Muscle of back (tissue), 11 donors: Measurements from ENCODE around the gene RGS19. TPM values are rescaled to one million over a fixed set of nuclear protein-coding genes. Genes with fewer than 3 reads are reported as not detected.

Experiments used
- DNase-seq, 3 donors: peaks; one replicate each; pipeline versions ENCODE4 v3.0.0 to v3.0.0-alpha.2; 2013
- polyA plus RNA-seq, 10 donors: library from polyadenylated mRNA; unstranded; fragments of 120-200 nt; gene quantifications; one replicate each; pipeline ENCODE4 v1.2.1, GENCODE V29; 2013; ENCODE audit not compliant: insufficient read length in 10 of 10

RGS19 gene
- polyA plus RNA-seq, 10 donors: 4.4 to 10.2 (median 5.6) TPM

DNA sequence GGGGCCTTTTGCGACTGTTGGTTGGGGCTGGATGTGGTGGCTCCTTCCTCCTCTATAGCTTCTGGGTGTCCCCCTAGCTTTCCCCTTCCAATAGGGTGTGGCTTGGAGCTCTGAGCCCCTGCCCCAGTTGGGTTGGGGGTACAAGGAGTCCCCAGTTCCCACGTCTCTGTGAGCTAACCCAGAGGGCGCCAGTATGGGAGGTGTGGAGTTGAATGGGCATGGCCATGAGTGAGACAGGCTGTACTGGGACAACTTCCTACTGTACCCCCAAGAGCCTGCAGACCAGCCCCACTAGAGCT is 42.2 kb downstream of the RGS19 start:
- DNase-seq: no peak

DNA sequence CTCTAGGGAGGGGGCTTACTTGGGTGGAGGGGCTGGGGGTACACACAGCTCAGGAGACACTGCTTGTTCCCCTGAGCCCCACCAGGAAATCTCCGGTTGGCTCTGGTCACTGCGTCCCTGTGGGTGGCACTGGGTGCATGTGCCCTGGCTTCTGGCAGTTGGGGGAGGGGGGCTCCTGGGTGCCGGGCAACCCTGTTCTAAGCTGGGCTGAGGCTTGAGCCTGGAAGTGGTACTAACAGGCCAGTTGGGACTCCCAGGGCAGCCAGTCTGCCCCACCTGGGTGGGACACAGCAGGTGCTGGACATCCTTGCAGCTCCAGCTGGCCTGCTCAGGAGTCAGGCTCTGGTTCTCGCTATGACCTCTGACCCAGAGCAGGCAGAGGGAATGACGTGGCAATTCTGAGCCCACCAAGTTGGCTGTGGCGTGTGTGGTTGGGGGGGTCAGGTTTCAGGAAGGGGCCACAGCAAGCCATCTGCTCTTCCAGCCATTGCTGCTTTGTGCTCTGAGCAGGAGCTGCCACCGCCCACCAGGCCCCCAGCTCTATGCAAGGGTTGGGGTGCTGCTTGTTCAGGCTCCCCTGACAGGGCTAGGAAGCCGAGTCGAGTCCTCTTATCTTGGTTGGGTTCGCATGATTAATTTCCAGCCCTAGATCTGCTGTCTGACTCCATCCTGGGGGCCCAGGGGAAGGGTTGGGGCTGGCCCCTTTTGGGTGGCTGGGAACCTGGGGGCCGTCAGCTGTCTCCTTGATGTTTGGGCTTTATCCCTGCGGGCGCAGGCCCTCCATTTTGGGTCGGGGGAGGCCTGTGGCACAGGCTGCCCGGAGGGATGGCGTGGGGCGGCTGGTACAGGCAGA is 42.7 kb downstream of the RGS19 start:
- DNase-seq: no peak

DNA sequence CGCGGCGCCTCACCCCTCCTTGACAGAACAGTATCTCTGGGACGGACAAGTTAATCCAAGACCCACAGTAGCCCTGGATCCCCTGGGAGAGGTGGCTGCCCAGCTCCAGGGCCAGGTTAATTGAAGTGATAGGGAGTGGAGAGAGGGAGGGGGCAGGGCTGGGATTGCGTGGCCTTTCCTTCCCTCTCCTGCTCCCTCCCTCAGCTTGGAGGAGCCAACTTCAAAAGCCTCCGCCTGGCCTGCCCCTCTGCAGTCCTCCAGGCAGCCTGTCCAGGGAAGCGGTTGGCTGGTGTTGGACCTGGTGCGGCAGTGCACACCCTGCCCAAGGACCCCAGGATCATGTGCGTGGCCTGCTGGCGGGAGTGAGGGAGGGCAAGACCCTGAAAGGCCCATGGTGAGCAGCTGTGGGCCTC is 43.4 kb downstream of the RGS19 start, which contains the start of gene C20orf204:
Gene C20orf204, plus strand, starts transcription at position 250 of the 413 bp plus-strand sequence. Its CDS starts 142 bp downstream, at position 392.
- no peak for DNase-seq

DNA sequence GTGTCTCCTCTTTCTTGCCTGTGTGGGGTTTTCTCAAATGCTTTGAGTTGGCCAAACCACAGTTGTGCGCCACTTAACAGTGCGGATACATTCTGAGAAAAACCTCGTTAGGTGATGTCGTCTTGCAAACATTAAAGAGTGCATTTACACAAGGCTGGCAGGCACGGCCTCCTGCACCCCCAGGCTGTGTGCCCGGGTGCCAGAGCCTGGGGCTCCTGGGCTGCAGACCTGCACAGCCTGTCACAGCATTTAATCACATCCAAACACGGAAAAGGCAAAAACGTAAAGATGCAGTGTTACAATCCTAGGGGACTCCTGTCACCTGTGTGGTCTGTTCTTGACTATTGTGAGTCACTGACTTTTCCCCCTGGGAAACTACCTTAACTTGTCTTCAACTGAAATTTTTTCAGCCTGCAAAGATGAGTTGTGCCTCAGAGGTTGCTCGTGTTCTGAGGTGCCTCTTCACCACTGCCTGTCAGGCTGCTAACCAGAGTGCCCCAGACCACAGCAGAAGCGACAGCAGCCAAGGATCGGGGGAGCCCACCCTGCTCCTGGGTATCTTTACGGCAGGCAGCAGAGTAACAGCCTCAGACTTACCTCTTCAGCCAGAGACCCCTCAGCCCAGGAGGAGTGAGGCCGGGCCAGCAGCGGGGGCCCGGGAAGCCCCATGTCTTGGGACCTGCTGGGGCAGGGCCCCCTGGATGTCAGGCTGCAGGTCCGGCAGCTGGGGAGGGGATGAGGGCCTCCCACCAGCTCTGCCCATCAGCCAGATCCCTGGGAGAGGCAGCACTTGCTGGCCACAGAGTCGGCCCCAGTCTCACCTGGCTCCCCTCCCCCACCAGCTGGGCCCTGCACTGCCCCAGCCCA is 44.0 kb downstream of the RGS19 start:
- no peak for DNase-seq

DNA sequence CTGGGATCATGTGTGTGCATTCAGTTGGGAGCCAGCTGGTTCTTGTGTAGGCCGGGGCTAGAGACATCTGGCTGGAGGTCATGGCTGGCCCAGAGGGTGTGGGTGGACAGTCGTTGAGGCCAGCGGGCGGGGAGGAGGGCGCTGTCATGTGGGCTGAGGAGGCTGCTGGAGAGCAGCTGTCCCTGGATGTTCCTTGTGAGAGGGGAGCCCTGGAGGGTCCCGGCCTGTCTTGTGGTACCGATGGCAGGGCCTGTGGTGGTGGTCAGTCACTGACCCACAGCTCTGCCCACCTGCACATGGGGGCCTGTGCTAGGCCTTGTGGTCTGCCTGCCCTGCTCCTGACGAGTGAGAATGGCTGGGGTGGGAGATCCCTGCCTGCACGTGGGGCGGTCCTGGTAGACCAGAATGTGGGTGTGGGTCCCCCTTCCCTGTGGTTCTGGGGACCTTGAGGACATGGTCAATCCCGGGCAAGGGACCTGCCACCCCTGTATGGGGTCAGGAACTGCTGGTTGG is 45.3 kb downstream of the RGS19 start:
- DNase-seq: no peak

DNA sequence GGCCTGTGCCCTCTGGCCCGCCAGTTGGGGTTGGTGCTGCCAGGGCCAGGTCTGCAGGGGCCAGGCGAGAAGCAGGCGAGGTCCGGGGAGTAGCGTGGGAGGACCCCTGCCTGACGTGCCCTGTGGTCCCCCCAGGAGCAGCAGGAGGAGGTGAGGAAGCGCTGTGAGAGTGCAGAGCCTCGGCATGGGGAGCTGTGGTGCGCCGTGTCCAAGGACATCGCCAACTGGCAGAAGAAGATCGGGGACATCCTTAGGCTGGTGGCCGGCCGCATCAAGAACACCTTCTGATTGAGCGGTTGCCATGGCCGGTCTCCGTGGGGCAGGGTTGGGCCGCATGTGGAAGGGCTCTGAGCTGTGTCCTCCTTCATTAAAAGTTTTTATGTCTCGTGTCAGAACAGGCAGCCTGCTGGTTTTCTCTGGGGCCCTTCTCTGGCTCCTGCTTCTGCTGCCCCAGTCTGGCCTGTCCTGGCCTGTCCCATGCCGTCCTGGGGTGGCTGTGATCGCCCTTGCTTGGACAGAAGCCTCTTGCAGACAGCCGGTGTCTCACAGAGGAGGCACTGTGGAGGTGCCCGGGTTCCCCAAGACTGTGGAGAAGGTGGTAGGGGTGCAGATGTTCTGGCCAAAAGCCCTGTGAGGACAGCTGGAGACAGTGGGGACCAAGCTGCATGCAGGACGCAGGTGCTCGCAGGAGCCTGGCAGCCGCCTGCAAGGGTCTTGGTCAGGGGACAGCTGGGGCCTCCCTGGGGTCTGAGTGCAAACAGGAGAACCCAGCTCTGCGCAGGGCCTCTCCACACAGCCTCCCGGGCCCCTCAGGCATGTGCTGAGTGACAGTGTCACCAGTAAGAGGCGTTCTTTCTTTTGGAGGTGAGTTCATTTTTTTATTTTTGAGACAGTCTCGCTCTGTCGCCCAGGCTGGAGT is 46.4 kb downstream of the RGS19 start:
- DNase-seq: no peak

DNA sequence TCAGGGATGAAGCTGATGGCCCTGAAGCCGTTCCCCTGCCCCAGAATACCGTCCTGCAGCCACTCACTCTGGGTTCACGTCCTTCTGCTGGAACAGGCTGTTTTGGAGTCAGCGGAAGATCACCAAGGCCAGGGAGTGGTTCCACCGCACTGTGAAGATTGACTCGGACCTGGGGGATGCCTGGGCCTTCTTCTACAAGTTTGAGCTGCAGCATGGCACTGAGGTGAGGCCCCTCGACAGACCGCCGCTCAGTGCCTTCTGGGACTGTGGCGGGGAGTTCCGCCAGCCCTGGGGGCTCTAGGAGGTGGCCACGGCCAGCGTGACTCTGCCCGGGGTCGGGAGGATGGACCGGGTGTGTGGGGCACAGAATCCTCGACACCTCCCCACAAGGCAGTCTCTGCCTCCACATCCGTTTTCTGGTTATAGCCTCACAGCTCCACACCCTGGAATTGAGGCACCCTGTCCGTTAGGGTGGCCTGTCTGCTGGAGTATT is 47.5 kb downstream of the RGS19 start:
- DNase-seq: no peak

DNA sequence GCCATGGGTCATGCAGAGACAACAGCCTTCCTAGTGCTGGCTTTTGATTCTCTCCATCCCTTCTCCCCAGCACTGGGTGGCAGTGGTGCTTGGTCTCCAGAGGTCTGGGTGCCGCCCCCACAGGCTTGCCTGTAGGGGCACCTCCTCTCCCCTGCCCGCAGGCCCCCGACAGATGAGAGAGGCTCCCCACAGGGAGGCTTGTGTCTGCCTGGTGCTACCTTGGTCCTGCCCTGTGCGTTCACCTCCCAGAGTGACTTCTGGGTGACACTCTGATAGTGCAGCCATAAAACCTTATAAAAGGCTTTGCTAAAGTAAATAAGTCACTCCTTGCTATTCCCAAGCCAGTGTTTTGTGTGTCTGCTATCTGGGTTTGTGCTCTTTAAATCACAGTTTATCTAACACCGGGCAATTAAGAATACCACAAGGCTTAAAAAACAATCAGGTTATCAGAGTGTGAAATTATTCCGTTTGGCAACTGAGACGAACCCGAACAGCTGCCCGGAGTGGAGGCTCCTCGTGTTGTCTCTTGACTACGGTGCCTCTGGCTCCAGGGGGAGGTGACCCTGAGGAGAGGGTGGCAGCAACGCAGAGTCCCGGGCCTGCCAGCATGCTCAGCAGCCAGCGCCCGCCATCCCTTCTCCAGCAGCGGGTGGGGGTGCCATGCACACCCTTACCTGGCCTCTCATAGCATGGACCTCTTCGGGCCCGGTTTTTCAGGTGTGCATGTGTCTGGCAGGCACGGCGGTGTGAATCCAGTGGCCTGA is 48.8 kb downstream of the RGS19 start:
- DNase-seq: no peak

DNA sequence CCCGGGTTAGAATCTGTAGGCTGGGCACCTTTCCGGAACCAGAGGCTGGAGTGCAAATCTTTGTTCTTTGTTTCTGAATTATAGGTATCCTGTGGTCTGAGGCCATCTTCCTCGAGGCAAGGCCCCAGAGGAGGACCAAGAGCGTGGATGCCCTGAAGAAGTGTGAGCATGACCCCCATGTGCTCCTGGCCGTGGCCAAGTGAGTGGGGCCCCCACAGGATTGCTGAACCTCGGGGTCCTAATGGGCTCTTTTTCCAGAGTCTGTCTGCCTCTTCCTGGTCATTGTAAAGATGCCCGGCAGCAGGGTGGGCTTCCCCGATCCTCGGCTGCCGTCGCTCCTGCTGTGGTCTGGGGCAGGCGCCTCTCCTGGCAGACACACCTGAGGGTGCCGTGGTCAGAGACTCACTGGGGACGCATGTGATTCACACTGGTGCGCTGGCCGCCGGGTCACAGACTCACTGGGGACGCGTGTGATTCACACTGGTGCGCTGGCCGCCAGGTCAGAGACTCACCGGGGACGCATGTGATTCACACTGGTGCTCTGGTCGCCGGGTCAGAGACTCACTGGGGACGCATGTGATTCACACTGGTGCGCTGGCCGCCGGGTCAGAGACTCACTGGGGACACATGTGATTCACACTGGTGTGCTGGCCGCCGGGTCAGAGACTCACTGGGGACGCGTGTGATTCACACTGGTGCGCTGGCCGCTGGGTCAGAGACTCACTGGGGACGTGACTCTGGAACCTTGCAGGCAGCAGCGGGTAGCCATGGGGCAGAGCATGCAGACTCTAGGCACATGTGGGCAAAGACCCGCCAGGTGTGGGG is 49.8 kb downstream of the RGS19 start:
- DNase-seq: no peak

DNA sequence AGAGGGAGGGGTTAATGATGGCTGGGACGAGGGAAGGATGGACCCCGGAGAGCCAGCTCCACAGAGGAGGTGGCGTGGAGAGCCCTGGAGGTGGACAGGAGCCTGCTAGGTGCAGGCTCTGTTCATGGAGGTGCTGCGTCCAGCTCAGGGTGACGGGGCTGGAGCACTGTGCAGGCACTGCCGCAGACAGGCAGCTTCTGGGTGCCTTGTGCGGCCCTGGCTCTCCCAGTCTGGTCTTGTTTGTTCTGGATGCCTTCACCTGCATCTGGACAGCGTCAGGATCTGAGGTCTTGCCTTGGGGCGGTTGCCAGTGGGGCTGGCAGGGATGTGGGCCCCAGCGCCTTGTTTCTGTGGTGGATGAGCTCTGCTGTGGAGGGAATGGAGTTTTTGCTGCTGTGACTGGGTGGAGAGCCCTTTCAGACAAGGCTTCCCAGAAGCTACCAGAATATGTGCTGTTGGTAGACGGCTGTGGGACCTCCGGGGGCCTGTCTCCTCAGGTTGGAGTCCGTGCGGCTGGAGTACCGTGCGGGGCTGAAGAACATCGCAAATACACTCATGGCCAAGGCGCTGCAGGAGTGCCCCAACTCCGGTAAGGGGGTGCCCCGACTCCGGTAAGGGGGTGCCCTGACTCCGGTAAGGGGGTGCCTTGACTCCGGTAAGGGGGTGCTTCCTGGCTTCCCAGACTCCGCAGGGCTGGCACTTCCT is 51.2 kb downstream of the RGS19 start:
- DNase-seq: no peak

DNA sequence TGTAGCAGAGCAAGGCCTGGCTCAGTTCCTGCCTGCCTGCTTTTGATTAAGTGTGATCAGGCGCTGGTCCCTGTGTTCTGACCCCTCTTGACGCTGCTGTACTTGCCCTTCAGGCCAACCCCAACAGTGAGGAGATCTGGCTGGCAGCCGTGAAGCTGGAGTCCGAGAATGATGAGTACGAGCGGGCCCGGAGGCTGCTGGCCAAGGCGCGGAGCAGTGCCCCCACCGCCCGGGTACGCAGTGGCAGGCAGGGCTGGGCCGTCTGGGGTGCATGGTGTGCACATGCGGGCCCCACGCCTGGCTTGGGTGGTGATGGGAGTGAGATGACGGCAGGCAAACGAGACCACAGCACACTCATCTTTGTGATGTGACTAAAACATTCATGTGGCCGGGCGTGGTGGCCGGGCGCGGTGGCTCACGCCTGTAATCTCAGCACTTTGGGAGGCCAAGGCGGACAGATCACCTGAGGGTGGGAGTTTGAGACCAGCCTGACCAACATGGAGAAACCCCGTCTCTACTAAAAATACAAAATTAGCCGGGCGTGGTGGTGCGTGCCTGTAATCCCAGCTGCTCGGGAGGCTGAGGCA is 53.4 kb downstream of the RGS19 start:
- DNase-seq: no peak

DNA sequence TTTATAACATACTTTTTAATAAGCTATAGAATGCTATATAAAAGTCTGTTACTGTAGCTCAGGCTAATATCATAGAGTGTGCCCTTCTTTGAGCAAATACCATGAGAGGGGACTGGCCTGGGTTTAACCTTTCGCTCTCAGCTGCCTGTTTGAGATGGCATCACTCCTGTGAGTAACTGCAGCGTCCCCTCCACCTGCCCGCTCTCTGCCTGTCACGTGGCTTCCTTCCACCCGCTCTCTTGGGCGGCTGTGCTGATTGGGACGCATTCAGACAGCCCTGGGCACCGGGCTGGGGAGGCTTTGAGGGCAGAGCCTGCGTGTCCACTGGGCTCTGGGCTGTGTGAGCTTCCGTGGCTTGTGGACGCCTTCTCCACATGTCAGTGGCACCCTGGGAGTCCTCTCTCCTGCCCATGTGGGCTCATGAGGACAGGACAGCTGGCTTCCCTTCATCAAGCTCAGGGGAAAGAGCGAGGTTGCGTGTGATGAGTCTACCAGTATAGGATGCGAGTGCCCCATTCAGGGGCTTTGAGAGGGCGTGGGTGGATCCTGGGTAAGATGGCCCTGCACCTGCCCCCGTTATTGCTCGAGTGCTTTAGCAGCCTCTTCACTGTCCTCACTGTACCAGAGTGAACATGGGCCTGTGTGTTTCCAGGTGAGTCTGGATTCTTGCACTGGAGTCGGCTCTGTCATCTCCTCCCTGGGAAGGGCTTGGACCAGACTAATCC is 54.1 kb downstream of the RGS19 start:
- DNase-seq: no peak

DNA sequence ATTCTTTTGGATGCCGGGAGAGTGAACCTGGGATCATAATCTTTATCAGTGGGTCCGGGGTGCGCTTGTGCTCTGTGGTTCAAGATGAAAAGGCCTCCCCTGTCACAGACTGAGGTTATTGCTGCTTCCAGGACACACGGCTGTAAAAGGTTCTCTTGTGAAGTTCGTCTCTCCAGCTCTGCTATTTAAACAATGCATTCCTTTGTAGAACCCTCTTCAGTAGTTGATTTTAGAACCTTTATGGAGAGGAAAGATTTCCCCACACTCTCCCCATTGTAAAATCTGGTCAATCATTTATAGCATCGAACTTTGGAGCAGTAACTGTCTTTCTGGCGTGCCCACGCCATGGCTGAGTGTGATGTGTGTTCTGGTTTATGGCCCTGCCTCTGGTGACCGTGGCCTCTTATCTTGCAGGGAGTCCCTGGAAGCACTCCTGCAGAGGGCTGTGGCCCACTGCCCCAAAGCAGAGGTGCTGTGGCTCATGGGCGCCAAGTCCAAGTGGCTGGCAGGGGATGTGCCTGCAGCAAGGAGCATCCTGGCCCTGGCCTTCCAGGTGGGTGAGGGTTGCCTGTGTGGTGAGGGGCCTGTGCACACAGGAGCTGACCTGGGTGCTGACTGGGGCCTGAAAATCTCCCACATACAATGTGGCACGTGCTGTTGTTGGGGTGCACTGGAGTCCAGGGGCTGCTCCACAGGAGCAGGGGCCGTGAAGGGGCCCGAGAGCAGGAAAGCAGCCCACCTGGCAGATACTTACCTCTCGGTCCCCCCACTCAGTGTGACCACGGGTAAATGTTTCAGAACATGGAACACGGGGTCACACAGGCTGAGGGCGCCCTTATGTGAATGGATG is 55.0 kb downstream of the RGS19 start:
- no peak for DNase-seq

DNA sequence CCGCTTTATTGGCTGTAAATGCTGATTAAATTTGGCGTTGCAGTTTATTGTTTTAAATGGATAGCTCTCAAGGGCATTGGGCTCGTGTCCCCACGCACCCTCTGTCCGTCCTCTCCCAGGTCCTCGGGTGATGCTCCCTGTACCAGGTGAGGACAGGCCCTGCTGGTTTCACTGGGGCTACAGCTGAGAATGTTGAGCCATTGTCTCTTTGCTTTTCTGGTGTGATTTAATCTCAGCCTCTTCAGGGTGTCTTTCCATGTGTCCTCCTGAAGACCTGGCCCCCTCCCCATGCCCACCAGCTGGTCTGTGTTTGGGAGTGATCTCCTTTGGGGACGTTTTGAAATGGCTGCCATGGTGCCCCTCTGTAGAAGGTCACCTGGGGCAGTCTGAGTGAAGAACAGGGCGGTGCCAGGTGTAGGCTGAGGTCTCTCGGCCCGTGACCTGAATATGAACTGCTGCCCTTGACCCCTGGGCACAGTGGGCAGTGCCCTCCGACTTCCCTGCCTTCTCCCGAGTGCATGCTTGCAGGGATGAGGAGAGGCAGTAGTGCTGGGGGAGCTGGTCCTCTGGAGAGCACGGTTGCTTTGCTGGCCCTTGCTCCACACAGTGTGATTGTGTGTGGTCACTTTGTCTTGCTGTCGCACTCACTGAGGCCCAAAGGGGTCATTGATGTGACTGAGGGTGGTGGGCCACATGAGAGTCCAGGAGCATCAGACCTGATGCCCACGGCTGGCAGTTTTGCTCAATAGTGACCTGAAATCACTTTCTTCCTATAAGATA is 55.8 kb downstream of the RGS19 start:
- DNase-seq: no peak
